SK-N-SH treated with all-trans-retinoic acid at 6 μM for 48 hours (cell line): ENCODE measurements around the gene PEPD.

Experiments
- ATAC-seq: fragments of 200-7000 bp; cut with Tn5 transposase; 3 replicates; pipeline ENCODE4 v1.9.1; 2020; ENCODE audit warnings: mild to moderate bottlenecking, moderate library complexity
- ARNTL ChIP-seq: fragments of 450-650 bp; formaldehyde crosslinking; IDR thresholded peaks from 2 replicates; pipeline ENCODE4 v1.5.0; 2020; ENCODE audit warnings: low read depth, mild to moderate bottlenecking, moderate library complexity, borderline replicate concordance
- CSDC2 ChIP-seq: fragments of 250-450 bp; sonication (Bioruptor Pico); IDR thresholded peaks from 2 replicates; pipeline ENCODE4 v1.5.0; 2020; ENCODE audit warnings: mild to moderate bottlenecking, moderate library complexity
- CSRNP3 ChIP-seq: fragments of 250-450 bp; sonication (Bioruptor Pico); IDR thresholded peaks from 2 replicates; pipeline ENCODE4 v1.5.1; 2021; ENCODE audit warnings: mild to moderate bottlenecking, moderate library complexity
- ESRRG ChIP-seq: fragments of 250-450 bp; sonication (Bioruptor Pico); IDR thresholded peaks from 2 replicates; pipeline ENCODE4 v1.6.1; 2021; ENCODE audit warnings: mild to moderate bottlenecking
- GLIS3 ChIP-seq: fragments of 250-450 bp; sonication (Bioruptor Pico); IDR thresholded peaks from 2 replicates; pipeline ENCODE4 v1.5.0; 2020; ENCODE audit warnings: mild to moderate bottlenecking, moderate library complexity
- OSR1 ChIP-seq: fragments of 250-450 bp; sonication (Bioruptor Pico); IDR thresholded peaks from 2 replicates; pipeline ENCODE4 v1.8.0; 2022; ENCODE audit warnings: moderate library complexity, mild to moderate bottlenecking, inconsistent platforms
- PATZ1 ChIP-seq: fragments of 250-450 bp; sonication (Bioruptor Pico); IDR thresholded peaks from 2 replicates; pipeline ENCODE4 v1.8.0; 2020; ENCODE audit warnings: mild to moderate bottlenecking, moderate library complexity, borderline replicate concordance
- POU6F1 ChIP-seq: fragments of 250-450 bp; sonication (Bioruptor Pico); IDR thresholded peaks from 2 replicates; pipeline ENCODE4 v1.8.0; 2021; ENCODE audit warnings: low read depth, mild to moderate bottlenecking, moderate library complexity, borderline replicate concordance
- PPARA ChIP-seq: fragments of 250-450 bp; sonication (Bioruptor Pico); IDR thresholded peaks from 2 replicates; pipeline ENCODE4 v1.5.0; 2020; ENCODE audit warnings: mild to moderate bottlenecking, borderline replicate concordance
- RARB ChIP-seq: fragments of 250-450 bp; sonication (Bioruptor Pico); IDR thresholded peaks from 2 replicates; pipeline ENCODE4 v1.8.0; 2021; ENCODE audit warnings: mild to moderate bottlenecking, moderate library complexity
- SNAI2 ChIP-seq: fragments of 250-450 bp; sonication (Bioruptor Pico); IDR thresholded peaks from 2 replicates; pipeline ENCODE4 v1.5.0; 2020; ENCODE audit warnings: mild to moderate bottlenecking, moderate library complexity
- TSHZ2 ChIP-seq: fragments of 250-450 bp; sonication (Bioruptor Pico); IDR thresholded peaks from 2 replicates; pipeline ENCODE4 v1.5.0; 2020; ENCODE audit warnings: mild to moderate bottlenecking, moderate library complexity
- ZC3H10 ChIP-seq: fragments of 250-450 bp; sonication (Bioruptor Pico); IDR thresholded peaks from 2 replicates; pipeline ENCODE4 v1.5.1; 2021; ENCODE audit warnings: mild to moderate bottlenecking, moderate library complexity
- ZFP3 ChIP-seq: fragments of 250-450 bp; sonication (Bioruptor Pico); IDR thresholded peaks from 2 replicates; pipeline ENCODE4 v1.5.0; 2020; ENCODE audit warnings: mild to moderate bottlenecking, moderate library complexity
- ZNF565 ChIP-seq: fragments of 450-650 bp; formaldehyde crosslinking; conservative IDR thresholded peaks from 2 replicates; pipeline ENCODE4 v1.5.0; 2020; ENCODE audit warnings: low read depth, mild to moderate bottlenecking, moderate library complexity
- ZNF8 ChIP-seq: fragments of 450-650 bp; formaldehyde crosslinking; IDR thresholded peaks from 2 replicates; pipeline ENCODE4 v1.5.0; 2020; ENCODE audit warnings: mild to moderate bottlenecking, moderate library complexity

PEPD gene

GRCh38 chr19:33389421-33390100, 132.0 kb downstream of the PEPD start (continued):
- TF ChIP-seq PATZ1 (CRISPR knock-in tag), result no peak
- TF ChIP-seq RARB (CRISPR knock-in tag), result no peak
- TF ChIP-seq ZFP3 (CRISPR knock-in tag), result no peak
- no peak for TF ChIP-seq OSR1 (CRISPR knock-in tag)
- TF ChIP-seq GLIS3 (CRISPR knock-in tag), result no peak
- TF ChIP-seq CSDC2 (CRISPR knock-in tag), result no peak
- TF ChIP-seq ZNF565, result no peak
- no peak for TF ChIP-seq ZNF8 (CRISPR knock-in tag)

GRCh38 chr19:33388725-33389420, 132.7 kb downstream of the PEPD start:
- ATAC-seq, result no peak; the same call in 1 of the 3 replicates
- TF ChIP-seq ZC3H10 (CRISPR knock-in tag), result no peak
- TF ChIP-seq GLIS3 (CRISPR knock-in tag), result no peak
- TF ChIP-seq ZFP3 (CRISPR knock-in tag), result no peak
- TF ChIP-seq ARNTL (CRISPR knock-in tag), result no peak
- TF ChIP-seq ZNF565, result no peak
- peak; percentile 13; the same call in 1 of the 2 replicates for TF ChIP-seq TSHZ2 (CRISPR knock-in tag)
- TF ChIP-seq CSDC2 (CRISPR knock-in tag), result no peak

GRCh38 chr19:33388231-33388724, 133.3 kb downstream of the PEPD start:
- ATAC-seq, result no peak
- no peak for TF ChIP-seq ARNTL (CRISPR knock-in tag)
- no peak for TF ChIP-seq GLIS3 (CRISPR knock-in tag)
- no peak for TF ChIP-seq ESRRG
- TF ChIP-seq RARB (CRISPR knock-in tag), result no peak
- TF ChIP-seq SNAI2, result no peak
- no peak for TF ChIP-seq CSRNP3 (CRISPR knock-in tag)
- no peak for TF ChIP-seq PPARA (CRISPR knock-in tag)
- TF ChIP-seq TSHZ2 (CRISPR knock-in tag), result no peak
- no peak for TF ChIP-seq POU6F1 (CRISPR knock-in tag)
